K562 (cell line): ENCODE data around the gene CLDND2. TPM values are rescaled to one million over a fixed set of nuclear protein-coding genes. Genes with fewer than 3 reads are reported as not detected.

Experiments
- ARID2 ChIP-seq: fragments of 450-650 bp; IDR thresholded peaks from 2 replicates; pipeline ENCODE4 v1.6.1; 2017; ENCODE audit warnings: antibody characterized with exemption, mild to moderate bottlenecking
- ATF7 ChIP-seq: fragments of 450-650 bp; IDR thresholded peaks from 2 replicates; pipeline ENCODE4 v1.7.1; 2014; ENCODE audit warnings: mild to moderate bottlenecking, moderate library complexity
- CBFA2T2 ChIP-seq: fragments of 450-650 bp; conservative IDR thresholded peaks from 2 replicates; pipeline ENCODE4 v1.6.1; 2017; ENCODE audit warnings: mild to moderate bottlenecking
- EGR1 ChIP-seq: fragments of 450-650 bp; conservative IDR thresholded peaks from 2 replicates; pipeline ENCODE4 v1.6.1; 2017; ENCODE audit warnings: mild to moderate bottlenecking
- FOSL1 ChIP-seq: fragments of 200-800 bp; sonication (Bioruptor generic); conservative IDR thresholded peaks from 2 replicates; pipeline ENCODE4 v1.6.1; 2016; ENCODE audit warnings: missing genetic modification characterization, missing compliant biosample characterization
- FUS ChIP-seq: fragments of 200-400 bp; formaldehyde crosslinking; optimal IDR thresholded peaks from 2 replicates; pipeline ENCODE3; 2017; ENCODE audit warnings: low read depth, low read length
- HDAC2 ChIP-seq: fragments of 450-650 bp; IDR thresholded peaks from 2 replicates; pipeline ENCODE4 v1.6.1; 2016; ENCODE audit warnings: mild to moderate bottlenecking
- JUNB ChIP-seq: fragments of 450-650 bp; formaldehyde crosslinking; conservative IDR thresholded peaks from 2 replicates; pipeline ENCODE4 v1.4.0; 2020; ENCODE audit warnings: mild to moderate bottlenecking
- NBN ChIP-seq: fragments of 450-650 bp; IDR thresholded peaks from 2 replicates; pipeline ENCODE4 v1.6.1; 2016; ENCODE audit warnings: low read depth, mild to moderate bottlenecking
- NRF1 ChIP-seq, 2 experiments: fragments of 450-650 bp; IDR thresholded peaks in 1 of 2; conservative IDR thresholded peaks in 1 of 2; 2 replicates each; pipeline ENCODE4 v1.6.1; 2014; ENCODE audit warnings: mild to moderate bottlenecking in 2 of 2
- RFX1 ChIP-seq: fragments of 450-650 bp; IDR thresholded peaks from 2 replicates; pipeline ENCODE4 v1.6.1; 2016; ENCODE audit warnings: mild to moderate bottlenecking, moderate library complexity
- RFX5 ChIP-seq: IDR thresholded peaks from 2 replicates; pipeline ENCODE4 v1.6.1; 2011; ENCODE audit warnings: low read depth, mild to moderate bottlenecking, improper control_type of control experiment, low read length
- TAF15 ChIP-seq: fragments of 200-400 bp; formaldehyde crosslinking; IDR thresholded peaks from 2 replicates; pipeline ENCODE4 v1.6.1; 2017; ENCODE audit warnings: mild to moderate bottlenecking, low read depth, low read length, moderate library complexity
- THRB ChIP-seq: fragments of 450-650 bp; formaldehyde crosslinking; conservative IDR thresholded peaks from 2 replicates; pipeline ENCODE4 v1.4.0; 2022; ENCODE audit warnings: mild to moderate bottlenecking, missing genetic modification characterization
- TSHZ1 ChIP-seq: fragments of 250-450 bp; sonication (Bioruptor Pico); IDR thresholded peaks from 2 replicates; pipeline ENCODE4 v1.4.0; 2020; ENCODE audit warnings: mild to moderate bottlenecking, moderate library complexity
- ZNF146 ChIP-seq: IDR thresholded peaks from one replicate; pipeline ENCODE4 v1.6.1; 2018; ENCODE audit warnings: missing compliant biosample characterization; ENCODE audit not compliant: unreplicated experiment
- ZNF274 ChIP-seq: IDR thresholded peaks from 2 replicates; pipeline ENCODE4 v1.6.1; 2011; ENCODE audit warnings: low read depth, mild to moderate bottlenecking, low read length, moderate library complexity, borderline replicate concordance
- polyA plus RNA-seq, 8 experiments: library from polyadenylated mRNA; depleted of rRNA in 4 of 8; stranded (reverse) in 5 of 8; unstranded in 3 of 8; fragments of >200 nt; fragmentation: Nextera tagmentation in 2 of 8; fragmentation: Illumina TruSeq in 1 of 8; extraction: Ambion mirVana in 2 of 8; extraction: Trizol in 1 of 8; gene quantifications; 2 replicates each; pipeline versions ENCODE4 v1.2.1 to v1.2.3, GENCODE V29; 2011 to 2014; ENCODE audit warnings: inconsistent platforms in 1 of 8, missing spikeins in 1 of 8
- total RNA-seq, 7 experiments: library from RNA; depleted of rRNA in 6 of 7; stranded (reverse); fragments of >200 nt in 6 of 7; fragmentation: Illumina TruSeq in 2 of 7; extraction: Trizol in 2 of 7; gene quantifications; 2 replicates each; pipeline versions ENCODE4 v1.2.1 to v1.2.3, GENCODE V29; 2011 to 2021; ENCODE audit warnings: low replicate concordance in 1 of 7
- TF ChIP-seq, protein P1 (sequence below): fragments of 250-450 bp; sonication (Bioruptor Pico); IDR thresholded peaks from 2 replicates; pipeline ENCODE4 v1.8.0; 2021; ENCODE audit warnings: borderline replicate concordance, mild to moderate bottlenecking, moderate library complexity; ENCODE audit not compliant: poor library complexity, severe bottlenecking
- TF ChIP-seq, protein P2 (sequence below): fragments of 250-450 bp; sonication (Bioruptor Pico); IDR thresholded peaks from 2 replicates; pipeline ENCODE4 v1.8.0; 2022; ENCODE audit warnings: inconsistent platforms

CLDND2 gene
- total and polyA plus RNA-seq, 9 of the 15 experiments (the other 6 are each of a cell fraction or from before 2014, with no cell fraction given): 0.45 to 4.0 (median 1.2) TPM; not detected in 3

GRCh38 chr19:51338563-51339312 is 30.1 kb downstream of the CLDND2 start (continued):
- TF ChIP-seq, protein P1, sequence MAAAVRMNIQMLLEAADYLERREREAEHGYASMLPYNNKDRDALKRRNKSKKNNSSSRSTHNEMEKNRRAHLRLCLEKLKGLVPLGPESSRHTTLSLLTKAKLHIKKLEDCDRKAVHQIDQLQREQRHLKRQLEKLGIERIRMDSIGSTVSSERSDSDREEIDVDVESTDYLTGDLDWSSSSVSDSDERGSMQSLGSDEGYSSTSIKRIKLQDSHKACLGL: peak; percentile 5
- TF ChIP-seq TAF15 (no peak), NBN (peak; percentile 54; the same call in 1 of the 2 replicates), ATF7 (peak; percentile 43; the same call in 1 of the 2 replicates), TSHZ1 (CRISPR knock-in tag) (no peak), THRB (CRISPR knock-in tag) (no peak), CBFA2T2 (peak; percentile 28; the same call in 1 of the 2 replicates), RFX5 (no peak), FOSL1 (tag) (peak; percentile 33; the same call in 1 of the 2 replicates), HDAC2 (peak; percentile 72; the same call in 1 of the 2 replicates), ARID2 (peak; percentile 64), ZNF274 (no peak), NRF1 (conservative IDR thresholded peaks at IDR 0.05 in 1 of 2, IDR thresholded peaks at IDR 0.05 in 1 of 2) (no peak), ZNF146 (no peak), FUS (no peak), RFX1 (no peak), JUNB (CRISPR knock-in tag) (no peak), EGR1 (peak; percentile 59)
- TF ChIP-seq, protein P2, sequence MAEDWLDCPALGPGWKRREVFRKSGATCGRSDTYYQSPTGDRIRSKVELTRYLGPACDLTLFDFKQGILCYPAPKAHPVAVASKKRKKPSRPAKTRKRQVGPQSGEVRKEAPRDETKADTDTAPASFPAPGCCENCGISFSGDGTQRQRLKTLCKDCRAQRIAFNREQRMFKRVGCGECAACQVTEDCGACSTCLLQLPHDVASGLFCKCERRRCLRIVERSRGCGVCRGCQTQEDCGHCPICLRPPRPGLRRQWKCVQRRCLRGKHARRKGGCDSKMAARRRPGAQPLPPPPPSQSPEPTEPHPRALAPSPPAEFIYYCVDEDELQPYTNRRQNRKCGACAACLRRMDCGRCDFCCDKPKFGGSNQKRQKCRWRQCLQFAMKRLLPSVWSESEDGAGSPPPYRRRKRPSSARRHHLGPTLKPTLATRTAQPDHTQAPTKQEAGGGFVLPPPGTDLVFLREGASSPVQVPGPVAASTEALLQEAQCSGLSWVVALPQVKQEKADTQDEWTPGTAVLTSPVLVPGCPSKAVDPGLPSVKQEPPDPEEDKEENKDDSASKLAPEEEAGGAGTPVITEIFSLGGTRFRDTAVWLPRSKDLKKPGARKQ (CRISPR knock-in tag): no peak
